GM20000 (cell line): ENCODE measurements around the gene P3R3URF.

ENCODE experiments used
- DNase-seq: peaks from one replicate; pipeline ENCODE4 v3.0.0; 2012; ENCODE audit warnings: low spot score
- CTCF ChIP-seq: IDR thresholded peaks from 2 replicates; pipeline ENCODE4 v1.5.1; 2012; ENCODE audit warnings: mild to moderate bottlenecking, control low read depth; ENCODE audit errors: extremely low read depth, missing control alignments

The P3R3URF gene

GRCh38 chr1:46171871-46172270 lies 4.4 kb downstream of the P3R3URF start:
- TF ChIP-seq CTCF, result no peak
- no peak for DNase-seq

- TF ChIP-seq CTCF, result no peak
- DNase-seq, result no peak
Observed at GRCh38 chr1:46171351-46171750, 4.9 kb downstream of the P3R3URF start.

- TF ChIP-seq CTCF, result no peak
- DNase-seq, result no peak
Observed at GRCh38 chr1:46169811-46170454, 6.4 kb downstream of the P3R3URF start.

- no peak for TF ChIP-seq CTCF
- no peak for DNase-seq
Observed at GRCh38 chr1:46168477-46168876, 7.8 kb downstream of the P3R3URF start.

GRCh38 chr1:46166521-46167462 lies 9.5 kb downstream of the P3R3URF start:
- DNase-seq, result peak; percentile 41

GRCh38 chr1:46160212-46160611 lies 16.1 kb downstream of the P3R3URF start:
- TF ChIP-seq CTCF, result no peak
- DNase-seq, result no peak

More at GRCh38 chr1:46166521-46167462, 9.5 kb downstream of the P3R3URF start:
- peak; percentile 1 for TF ChIP-seq CTCF

- DNase-seq, result no peak
- TF ChIP-seq CTCF, result no peak
Observed at GRCh38 chr1:46159516-46159915, 16.8 kb downstream of the P3R3URF start.
